Kidney (tissue), 14 donors: Measurements from ENCODE around the gene LCE1C. TPM values are rescaled to one million over a fixed set of nuclear protein-coding genes. Genes with fewer than 3 reads are reported as not detected.

Source experiments
- DNase-seq, 5 donors: peaks; one replicate each; pipeline ENCODE4 v3.0.0-alpha.2; 2013 to 2020
- FAIRE-seq: peaks from 2 replicates; lab custom pipeline; 2012; peaks lifted over from hg19 to GRCh38; lab: Jason Lieb, UNC
- H3K27ac ChIP-seq, 2 donors: one replicate each; pipeline ENCODE4 v1.7.0; 2013; ENCODE audit warnings: low read depth in 2 of 2, low read length in 2 of 2, inconsistent platforms in 1 of 2
- H3K27me3 ChIP-seq: one replicate; pipeline ENCODE4 v1.7.1; 2013; ENCODE audit warnings: low read length, inconsistent platforms; ENCODE audit not compliant: control insufficient read depth, insufficient read depth
- H3K36me3 ChIP-seq, 3 donors: one replicate each; pipeline versions ENCODE4 v1.7.0 to v1.7.1; 2013; ENCODE audit warnings: low read length in 3 of 3, control low read depth in 1 of 3, inconsistent platforms in 1 of 3; ENCODE audit not compliant: insufficient read depth in 3 of 3, control insufficient read depth in 2 of 3
- H3K4me1 ChIP-seq, 3 donors: one replicate each; pipeline versions ENCODE4 v1.7.0 to v1.7.1; 2013; ENCODE audit warnings: low read length in 3 of 3, inconsistent platforms in 1 of 3, low read depth in 1 of 3; ENCODE audit not compliant: control insufficient read depth in 2 of 3, insufficient read depth in 2 of 3
- H3K4me3 ChIP-seq, 3 donors: one replicate each; pipeline versions ENCODE4 v1.7.0 to v1.8.1; 2013; ENCODE audit warnings: low read length in 3 of 3, control low read depth in 1 of 3, inconsistent platforms in 1 of 3
- H3K9ac ChIP-seq, 3 donors: one replicate each; pipeline versions ENCODE4 v1.7.0 to v1.7.1; 2013; ENCODE audit warnings: low read length in 3 of 3, control low read depth in 1 of 3, inconsistent platforms in 1 of 3
- H3K9me3 ChIP-seq, 3 donors: one replicate each; pipeline versions ENCODE4 v1.7.0 to v1.7.1; 2013; ENCODE audit warnings: low read length in 3 of 3, control low read depth in 1 of 3, inconsistent platforms in 1 of 3; ENCODE audit not compliant: control insufficient read depth in 2 of 3, insufficient read depth in 1 of 3
- intact Hi-C: fragments of 100-400 bp; cut with DNase I; formaldehyde crosslinking; loops from one replicate; pipeline ENCODE4 v1.11.1; 2022
- polyA plus RNA-seq: library from polyadenylated mRNA; stranded (reverse); fragments of 350-450 nt; fragmentation: Illumina TruSeq; extraction: RNeasy Lipid Tissue Mini Kit (QIAGEN cat#74804); gene quantifications from one replicate; pipeline ENCODE4 v1.2.3, GENCODE V29; 2014; ENCODE audit warnings: low read depth, low replicate concordance; ENCODE audit not compliant: insufficient read depth
- total RNA-seq: library from RNA; stranded (reverse); fragmentation: NEBNext Ultra II Directional; extraction: Animal tissue kit (Norgen Biotek cat#: 25700); gene quantifications from one replicate; pipeline ENCODE4 v1.2.1, GENCODE V29; 2021
- TF ChIP-seq, protein P1 (sequence below): IDR thresholded peaks from 3 replicates; pipeline ENCODE4 v1.5.1; 2012; ENCODE audit warnings: mild to moderate bottlenecking, moderate library complexity, borderline replicate concordance; ENCODE audit not compliant: insufficient read depth; ENCODE audit errors: extremely low read depth
- donor health status: control.
- donor health status: control.
- donor health status: control.
- donor health status: control.
- donor health status: control.
- donor health status: DM: yes; HTN: yes; CAD: no.
- donor health status: Normal renal cell carcinoma (clear cell type).

Gene LCE1C
- total and polyA plus RNA-seq, 2 donors from 2014 or later = not detected

DNA sequence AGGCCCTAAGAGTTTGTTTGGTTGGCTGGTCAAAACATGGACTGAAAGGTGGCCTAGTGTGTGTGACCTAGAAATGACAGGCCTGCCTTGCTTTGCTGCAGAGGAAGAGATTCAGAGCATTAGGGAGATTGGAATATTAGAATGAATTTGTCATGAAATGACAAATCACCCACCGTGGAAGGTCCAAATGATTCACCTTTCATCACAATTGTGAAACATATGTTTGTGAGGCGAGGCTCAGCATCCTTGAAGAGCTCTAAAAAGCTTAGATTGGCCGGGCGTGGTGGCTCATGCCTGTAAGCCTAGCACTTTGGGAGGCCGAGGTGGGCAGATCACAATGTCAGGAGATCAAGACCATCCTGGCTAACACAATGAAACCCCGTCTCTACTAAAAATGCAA lies 10.9 kb upstream of the LCE1C start:
- no peak for FAIRE-seq
- Histone ChIP-seq H3K36me3 (no peaks in the 10 kb centered on the region), H3K27me3 (no peaks in the 10 kb centered on the region), H3K27ac (no peak overlapping the region), H3K9ac (no peak overlapping the region), H3K9me3 (no peaks in the 10 kb centered on the region), H3K4me1 (no peaks in the 10 kb centered on the region), H3K4me3 (no peak overlapping the region)
- TF ChIP-seq, protein P1, sequence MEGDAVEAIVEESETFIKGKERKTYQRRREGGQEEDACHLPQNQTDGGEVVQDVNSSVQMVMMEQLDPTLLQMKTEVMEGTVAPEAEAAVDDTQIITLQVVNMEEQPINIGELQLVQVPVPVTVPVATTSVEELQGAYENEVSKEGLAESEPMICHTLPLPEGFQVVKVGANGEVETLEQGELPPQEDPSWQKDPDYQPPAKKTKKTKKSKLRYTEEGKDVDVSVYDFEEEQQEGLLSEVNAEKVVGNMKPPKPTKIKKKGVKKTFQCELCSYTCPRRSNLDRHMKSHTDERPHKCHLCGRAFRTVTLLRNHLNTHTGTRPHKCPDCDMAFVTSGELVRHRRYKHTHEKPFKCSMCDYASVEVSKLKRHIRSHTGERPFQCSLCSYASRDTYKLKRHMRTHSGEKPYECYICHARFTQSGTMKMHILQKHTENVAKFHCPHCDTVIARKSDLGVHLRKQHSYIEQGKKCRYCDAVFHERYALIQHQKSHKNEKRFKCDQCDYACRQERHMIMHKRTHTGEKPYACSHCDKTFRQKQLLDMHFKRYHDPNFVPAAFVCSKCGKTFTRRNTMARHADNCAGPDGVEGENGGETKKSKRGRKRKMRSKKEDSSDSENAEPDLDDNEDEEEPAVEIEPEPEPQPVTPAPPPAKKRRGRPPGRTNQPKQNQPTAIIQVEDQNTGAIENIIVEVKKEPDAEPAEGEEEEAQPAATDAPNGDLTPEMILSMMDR = no peak
- intact Hi-C loops = no loop called here
- DNase-seq = no peak

GRCh38 chr1:152811671-152812070 lies 5.2 kb upstream of the LCE1C start, which contains the start of gene LCE1B:
Gene LCE1B (plus strand): TSS chr1:152811971. CDS start chr1:152812447, 476 bp downstream.
- H3K4me3 ChIP-seq = no peak within 1 kb of the TSS
- no peaks in the 10 kb centered on the region for H3K36me3 ChIP-seq
- no peaks in the 10 kb centered on the region for H3K4me1 ChIP-seq
- H3K27ac ChIP-seq = no peak within 1 kb of the TSS
- intact Hi-C loops = no loop called here
- no peaks in the 10 kb centered on the region for H3K9me3 ChIP-seq
- FAIRE-seq (no peak), DNase-seq (no peak)
- TF ChIP-seq, protein P1 = no peak
- H3K9ac ChIP-seq = no peak within 1 kb of the TSS
- H3K27me3 ChIP-seq = no peaks in the 10 kb centered on the region

DNA sequence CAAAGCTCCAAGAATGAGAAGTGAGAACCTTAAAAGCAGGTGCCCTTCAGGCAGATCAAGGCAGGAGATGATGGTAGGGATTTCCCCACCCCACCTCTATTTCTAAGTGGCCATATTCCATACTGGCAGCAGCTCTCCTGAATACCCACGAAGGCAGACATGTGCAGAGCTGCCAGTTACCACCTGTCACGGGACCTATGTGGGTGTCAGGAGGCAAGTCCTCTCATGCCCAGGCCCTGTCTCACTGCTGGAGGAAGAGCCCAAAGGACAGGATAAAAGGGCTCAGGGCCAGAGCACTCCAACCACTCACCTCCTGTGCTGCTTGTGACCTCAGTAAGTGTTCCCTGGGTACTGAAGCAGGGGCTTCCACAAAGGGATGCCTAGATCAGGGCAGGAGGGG lies 4.6 kb upstream of the LCE1C start:
- TF ChIP-seq, protein P1 = no peak
- Histone ChIP-seq H3K4me3 (no peak overlapping the region), H3K36me3 (no peaks in the 10 kb centered on the region), H3K27me3 (no peaks in the 10 kb centered on the region), H3K27ac (no peak overlapping the region), H3K9ac (no peak overlapping the region), H3K4me1 (no peaks in the 10 kb centered on the region), H3K9me3 (no peaks in the 10 kb centered on the region)
- FAIRE-seq (no peak), DNase-seq (no peak)
- intact Hi-C loops = no loop called here

DNA sequence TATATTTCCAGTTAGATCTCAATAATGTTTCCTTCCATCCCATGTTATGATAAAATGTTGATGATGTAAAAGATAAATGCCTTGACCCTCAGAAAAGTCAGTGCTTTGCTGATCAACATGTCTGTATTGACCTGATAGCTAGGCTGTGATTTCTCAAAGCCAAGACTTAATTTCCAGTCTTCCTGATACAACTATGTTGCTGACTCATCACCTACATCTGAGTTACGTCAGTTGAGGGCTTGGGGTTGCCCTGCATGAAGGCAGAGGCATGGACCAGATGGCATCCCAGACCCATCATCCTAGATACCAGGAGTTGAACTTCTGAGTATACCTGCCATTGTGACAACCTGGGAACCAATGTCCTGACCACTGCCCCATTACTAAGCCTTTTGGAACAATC lies 5.1 kb downstream of the LCE1C start:
- TF ChIP-seq, protein P1 = no peak

More for the DNA sequence above, 5.1 kb downstream of the LCE1C start:
- no peaks in the 10 kb centered on the region for H3K36me3 ChIP-seq
- no peak overlapping the region for H3K4me3 ChIP-seq
- FAIRE-seq (no peak), DNase-seq (no peak)
- H3K27me3 ChIP-seq = no peaks in the 10 kb centered on the region
- no peak overlapping the region for H3K27ac ChIP-seq
- H3K9me3 ChIP-seq = no peaks in the 10 kb centered on the region
- intact Hi-C loops = no loop called here
- no peak overlapping the region for H3K9ac ChIP-seq
- peaks cover 0 to 5% (median 0%) of the 10 kb centered on the region in 3 donors for H3K4me1 ChIP-seq
